GM21526 (cell line): Measurements from ENCODE around the gene EMC9.

Source experiments
- ATAC-seq: cut with Tn5 transposase; IDR thresholded peaks from one replicate; pipeline ENCODE4 v1.9.1; 2021; ENCODE audit warnings: moderate library complexity; ENCODE audit not compliant: unreplicated experiment, low FRiP score

The EMC9 gene, protein sequence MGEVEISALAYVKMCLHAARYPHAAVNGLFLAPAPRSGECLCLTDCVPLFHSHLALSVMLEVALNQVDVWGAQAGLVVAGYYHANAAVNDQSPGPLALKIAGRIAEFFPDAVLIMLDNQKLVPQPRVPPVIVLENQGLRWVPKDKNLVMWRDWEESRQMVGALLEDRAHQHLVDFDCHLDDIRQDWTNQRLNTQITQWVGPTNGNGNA

DNA sequence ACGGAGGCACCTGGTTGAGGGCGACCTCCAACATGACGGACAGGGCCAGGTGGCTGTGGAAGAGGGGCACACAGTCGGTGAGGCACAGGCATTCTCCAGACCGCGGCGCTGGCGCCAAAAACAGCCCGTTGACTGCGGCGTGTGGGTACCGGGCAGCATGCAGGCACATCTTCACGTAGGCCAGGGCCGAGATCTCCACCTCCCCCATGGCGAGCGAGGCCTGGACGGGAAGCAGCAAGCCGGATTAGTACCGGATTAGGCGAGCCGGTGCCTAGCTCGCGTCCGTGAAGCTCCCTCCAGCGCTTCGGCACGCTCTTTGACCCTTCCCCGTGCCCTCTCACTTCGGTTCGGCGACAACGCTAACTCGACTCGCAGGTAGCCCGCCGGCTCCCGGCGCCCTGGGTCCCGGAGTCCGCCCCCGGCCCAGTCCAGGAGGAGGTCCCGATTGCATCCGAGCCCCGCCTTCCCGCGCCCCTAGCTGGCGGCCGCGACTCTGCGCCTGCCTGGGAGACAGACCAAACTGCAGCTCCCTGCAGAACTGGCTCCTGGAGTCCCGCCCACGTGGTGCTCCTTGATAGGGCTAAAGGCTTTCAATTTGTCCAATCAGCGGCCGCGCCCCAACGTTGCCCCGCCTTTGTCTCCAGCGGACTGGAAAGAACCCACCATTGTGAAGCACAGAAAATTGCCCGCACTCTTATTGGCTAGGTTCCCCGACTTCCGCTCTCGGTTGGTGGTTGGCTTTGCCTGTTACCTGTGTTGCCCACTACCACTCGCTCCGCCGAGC is at the start of gene EMC9:
Gene EMC9 (minus strand): TSS at position 495 of the 784 bp plus-strand sequence. CDS start 287 bp downstream, at position 208.
- ATAC-seq = peak; percentile 68

DNA sequence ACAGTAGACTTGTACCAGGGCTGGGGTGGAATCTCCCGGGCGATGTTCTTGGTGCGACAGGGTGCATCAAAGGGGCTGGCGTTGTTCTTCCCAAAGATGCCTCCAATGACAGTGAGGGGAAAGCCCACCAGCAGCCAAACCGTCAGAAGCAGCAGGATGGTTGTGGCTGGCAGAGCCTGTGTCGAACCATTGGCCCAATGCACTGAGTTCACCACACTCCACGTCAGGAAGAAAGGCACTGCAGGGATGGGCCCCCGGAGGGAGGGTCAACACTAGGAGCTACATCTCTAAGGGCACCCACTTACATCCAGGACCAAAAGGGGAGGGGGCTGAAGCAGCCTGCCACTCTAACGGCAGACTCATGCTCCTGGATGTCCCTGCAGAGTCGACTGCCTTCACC is 49.0 kb upstream of the EMC9 start:
- ATAC-seq = no peak

DNA sequence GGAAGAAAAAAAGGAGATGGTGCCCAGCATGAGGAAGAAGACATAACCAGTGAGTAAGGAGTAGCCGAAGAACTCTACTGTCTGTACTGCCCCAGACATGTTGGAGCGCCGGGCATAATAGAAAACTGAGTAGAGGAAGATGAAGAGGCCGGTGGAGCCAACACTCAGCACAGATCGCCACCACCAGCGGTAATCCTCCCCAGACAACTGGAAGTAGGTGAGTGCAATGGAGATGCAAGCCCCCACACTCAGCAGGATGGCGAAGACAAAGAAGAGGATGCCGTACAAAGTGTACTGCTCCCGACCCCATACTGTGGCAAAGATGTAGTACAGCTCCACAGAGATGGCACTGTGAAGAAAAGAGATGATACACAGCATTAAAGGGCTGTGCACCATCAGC is 48.1 kb upstream of the EMC9 start:
- no peak for ATAC-seq

DNA sequence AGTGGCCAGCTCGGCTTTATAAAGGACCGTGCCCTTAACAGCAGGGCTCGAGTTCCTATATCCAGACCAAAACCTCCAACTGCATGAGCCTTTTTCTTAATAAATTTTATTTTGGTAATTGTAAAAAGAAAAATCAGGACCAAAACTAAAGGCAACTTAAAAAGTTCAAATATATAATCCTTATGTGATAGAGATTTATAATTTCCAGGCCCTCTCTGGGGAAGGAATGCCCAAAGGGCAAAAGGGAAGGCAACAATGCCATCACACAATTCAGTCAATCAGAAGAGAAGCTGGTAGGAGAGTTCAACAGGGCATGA is 47.6 kb upstream of the EMC9 start:
- no peak for ATAC-seq

DNA sequence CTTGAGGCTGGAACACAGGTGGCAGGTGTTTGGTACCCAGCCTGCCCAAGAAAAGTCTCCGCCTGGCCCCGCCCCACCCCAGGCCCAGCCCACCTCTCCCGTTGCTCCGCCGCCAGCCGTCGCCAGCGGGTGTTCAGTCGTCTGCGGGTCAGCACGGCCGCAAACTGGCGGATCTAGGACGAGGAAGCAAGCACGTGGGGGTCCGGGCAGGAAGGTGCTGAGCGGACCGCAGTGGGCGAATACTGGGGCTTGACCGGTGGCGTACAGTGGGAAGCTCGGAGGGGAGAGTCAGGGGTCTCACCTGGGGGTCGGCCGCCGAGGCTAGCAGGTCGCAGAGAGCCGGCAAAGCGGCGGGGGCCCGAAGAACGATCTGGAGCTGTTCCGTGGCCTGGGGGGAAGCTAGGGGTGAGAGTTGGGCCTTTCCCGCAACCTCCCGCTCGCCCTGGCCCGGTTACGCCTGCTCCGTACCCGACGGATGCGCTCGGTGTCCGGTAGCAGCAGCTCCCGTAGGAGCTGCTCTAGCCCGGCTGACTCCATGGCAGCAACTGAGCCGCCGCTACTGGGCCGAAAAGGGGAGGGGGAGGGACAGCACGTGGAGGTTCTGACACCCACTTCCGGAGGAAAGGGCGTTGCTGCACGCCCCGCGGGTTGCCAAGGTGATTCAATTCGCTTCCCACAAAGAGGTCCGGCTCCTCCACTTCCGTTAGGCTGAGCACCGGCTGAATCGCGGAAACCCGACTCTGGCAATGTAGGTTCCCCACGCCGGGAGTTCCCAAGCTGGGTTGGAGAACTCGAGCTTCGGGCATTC is 47.1 kb upstream of the EMC9 start, which contains the start of gene IPO4:
Gene IPO4 (minus strand): TSS at position 566 of the 808 bp plus-strand sequence. CDS start 29 bp downstream, at position 537.
- peak; percentile 67 for ATAC-seq

DNA sequence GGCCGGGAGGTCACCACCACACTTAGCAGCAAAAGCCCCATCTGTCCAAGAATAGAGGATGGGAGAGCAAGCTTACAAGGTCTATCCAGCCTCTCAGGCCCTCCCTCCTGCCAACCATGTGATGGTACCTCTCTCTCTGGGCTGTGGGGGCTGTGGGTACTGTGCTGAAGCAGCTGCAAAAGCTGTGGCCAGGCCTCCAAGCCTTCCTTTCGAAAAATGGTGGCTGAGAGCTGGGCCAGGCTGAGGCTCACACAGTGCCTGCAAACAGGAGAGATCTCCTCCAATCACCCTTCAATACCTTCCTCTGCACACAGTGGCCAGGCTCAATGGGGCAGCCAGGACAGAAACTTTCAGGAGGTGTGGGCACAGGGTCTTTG is 46.1 kb upstream of the EMC9 start:
- no peak for ATAC-seq

DNA sequence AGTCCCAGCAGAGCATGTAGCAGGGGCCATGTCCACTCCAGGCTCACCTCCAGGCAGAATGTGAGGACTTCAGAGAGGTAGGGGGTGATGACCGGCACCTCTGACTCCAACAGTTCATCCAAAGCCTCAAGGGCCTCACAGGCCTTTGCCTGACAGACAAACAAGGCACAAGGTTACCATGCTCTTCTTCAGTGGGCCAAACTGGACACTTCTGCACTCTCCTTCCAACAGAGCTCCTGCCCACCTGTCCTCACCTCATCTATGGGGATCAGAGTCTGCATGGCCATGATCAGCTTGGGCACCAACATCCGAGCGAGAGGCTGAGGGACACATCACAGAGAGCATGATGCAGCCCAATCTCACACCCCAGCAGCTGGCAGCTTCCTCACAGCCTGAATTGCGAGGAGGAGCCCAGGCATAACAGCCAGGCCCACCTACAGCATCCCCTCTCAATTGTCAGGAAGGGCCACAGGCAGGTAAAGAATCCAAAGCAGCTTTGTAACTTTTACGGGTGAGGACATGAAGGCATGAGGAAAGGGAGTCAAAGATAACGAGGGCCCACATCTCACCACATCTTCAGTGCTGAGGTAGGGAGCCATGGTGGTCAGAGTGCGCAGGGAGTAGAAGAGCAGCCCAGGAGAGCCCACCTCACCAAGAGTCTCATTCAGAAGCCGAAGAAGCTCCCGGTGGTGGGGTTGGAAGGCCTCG is 45.6 kb upstream of the EMC9 start:
- no peak for ATAC-seq

DNA sequence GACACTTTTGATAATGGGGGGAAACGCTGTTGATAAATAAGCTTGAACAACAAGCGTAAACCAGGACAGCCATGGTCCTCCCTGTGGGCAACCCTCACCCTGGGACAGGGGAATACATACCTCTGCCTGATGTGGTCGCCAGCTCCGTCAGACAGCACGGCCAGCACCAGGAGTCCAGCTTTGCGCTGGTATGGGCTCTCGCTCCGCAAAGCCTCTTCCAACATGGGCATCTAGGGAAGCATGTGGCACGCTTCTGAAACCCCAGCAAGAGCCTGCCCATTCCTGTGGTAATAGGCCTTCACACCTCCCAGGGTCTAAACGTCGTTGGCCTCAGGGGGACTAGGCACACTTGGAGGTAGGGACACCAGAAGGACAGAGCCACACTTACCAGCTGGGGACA is 44.4 kb upstream of the EMC9 start:
- ATAC-seq = no peak

DNA sequence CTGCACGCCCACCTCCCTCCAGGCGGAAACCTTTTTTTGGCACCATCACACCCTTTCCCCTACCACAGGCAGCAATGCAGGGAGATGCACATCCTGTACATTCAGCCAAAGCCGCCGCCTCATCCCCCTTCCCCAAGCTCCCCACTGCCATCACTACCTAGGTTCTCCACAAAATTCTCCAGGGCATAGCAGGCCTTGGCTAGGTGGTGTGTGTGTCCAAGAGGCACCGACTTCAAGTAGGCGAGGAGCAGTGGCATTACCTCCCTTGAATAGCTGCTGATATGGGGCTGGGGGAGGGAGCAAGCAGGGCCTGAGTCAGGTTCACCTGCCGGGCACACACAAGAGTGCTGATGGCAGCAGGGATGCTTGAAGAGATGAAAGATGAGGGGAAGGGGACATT is 43.6 kb upstream of the EMC9 start:
- ATAC-seq = no peak

DNA sequence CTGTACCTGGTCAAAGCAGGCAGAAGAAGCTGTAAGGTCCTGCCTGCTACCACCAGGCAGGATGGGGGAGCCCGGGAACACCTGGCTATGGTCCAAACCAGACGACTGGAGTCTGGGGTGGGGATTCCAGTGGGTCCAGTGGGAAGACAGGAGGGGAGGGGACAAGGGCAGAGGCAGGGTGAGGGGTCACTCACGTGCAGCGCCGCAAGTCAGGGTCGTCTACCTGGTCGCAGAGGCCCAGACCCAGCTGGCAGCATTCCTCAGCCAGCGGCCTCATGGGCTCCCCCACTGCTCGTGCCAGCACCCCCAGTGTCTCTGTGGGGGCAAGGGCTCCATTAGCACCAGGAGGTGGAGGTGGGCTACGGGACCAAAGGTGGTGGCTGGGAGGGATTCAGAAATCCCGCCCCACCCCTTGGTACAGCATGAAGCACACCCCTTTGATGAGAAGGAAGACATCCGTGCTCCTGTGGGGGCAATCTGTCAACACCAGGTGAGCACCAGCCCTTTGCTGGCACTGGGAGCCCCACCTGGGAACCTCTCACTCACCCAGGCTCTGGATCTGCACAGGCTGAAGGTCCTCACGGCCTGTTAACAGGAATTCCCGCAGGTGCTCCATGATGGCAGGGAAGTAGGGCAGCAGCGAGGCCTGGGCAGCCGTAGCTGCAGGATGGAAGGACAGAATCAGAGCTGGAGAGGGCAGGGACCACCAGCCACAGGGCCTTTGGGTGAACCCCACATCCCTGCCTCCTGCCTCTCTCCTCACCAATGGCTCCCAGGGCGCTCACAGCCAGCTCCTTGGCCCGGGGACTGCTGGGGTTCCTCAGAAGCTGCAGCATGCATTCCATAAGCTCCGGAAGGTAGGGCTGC is 42.9 kb upstream of the EMC9 start:
- no peak for ATAC-seq

DNA sequence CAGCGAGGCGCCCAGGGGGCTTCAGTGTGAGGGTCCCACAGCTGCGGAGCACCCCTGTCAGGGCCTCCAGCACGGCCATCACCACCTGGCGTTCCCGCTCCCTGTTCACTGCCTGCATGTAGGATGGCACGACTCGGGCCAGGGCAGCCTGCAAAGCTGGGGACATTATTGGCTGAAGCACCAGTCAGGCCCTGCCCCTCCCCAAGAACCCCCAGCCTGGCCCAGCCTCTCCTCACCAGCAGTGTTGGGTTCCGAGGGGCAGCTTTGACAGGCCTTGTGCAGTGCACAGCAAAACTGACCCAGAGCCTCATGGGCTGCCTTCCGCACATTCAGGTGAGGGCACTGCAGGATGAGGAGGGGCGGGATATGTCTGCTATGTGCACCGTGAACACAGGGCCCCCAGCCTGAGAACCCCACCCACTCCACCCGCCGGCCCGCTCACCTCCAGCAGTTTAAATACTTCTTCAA is 41.7 kb upstream of the EMC9 start:
- no peak for ATAC-seq

DNA sequence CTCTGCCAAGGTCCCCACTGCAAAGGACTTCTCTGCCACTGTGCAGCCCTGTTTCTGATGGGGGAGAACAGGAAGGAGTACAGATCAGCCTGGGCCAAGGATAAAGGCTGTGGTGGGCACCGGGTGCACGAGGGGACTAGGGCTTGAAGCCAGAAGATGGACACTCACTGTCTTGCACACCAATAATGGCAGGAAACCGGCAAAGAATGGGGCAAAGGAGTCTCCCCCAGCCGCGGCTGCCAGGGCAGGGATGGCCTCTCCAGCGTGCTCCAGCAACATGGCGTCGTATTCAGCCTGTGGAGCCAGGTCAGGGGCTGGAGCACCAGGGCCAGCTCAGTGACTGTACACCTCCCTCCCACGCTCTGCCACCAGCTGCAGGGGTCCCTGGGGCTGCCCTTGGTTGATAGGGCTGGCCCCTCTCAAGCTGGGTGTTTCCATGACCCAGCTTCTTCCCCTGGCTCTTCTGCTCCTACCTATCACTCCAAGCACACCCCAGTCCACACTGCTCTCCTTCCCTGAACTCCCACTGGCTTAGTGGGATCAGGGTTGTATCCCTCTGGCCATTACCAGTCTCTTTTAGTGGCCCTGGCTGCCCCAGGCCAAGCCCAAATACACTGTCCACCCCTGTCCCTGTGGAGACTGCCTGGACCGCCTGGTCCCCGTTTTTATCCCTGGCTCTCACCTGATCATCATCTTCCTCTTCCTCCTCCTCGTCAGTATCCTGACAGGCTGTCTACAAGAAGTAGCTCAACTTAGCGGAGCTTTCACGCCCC is 40.9 kb upstream of the EMC9 start:
- no peak for ATAC-seq

DNA sequence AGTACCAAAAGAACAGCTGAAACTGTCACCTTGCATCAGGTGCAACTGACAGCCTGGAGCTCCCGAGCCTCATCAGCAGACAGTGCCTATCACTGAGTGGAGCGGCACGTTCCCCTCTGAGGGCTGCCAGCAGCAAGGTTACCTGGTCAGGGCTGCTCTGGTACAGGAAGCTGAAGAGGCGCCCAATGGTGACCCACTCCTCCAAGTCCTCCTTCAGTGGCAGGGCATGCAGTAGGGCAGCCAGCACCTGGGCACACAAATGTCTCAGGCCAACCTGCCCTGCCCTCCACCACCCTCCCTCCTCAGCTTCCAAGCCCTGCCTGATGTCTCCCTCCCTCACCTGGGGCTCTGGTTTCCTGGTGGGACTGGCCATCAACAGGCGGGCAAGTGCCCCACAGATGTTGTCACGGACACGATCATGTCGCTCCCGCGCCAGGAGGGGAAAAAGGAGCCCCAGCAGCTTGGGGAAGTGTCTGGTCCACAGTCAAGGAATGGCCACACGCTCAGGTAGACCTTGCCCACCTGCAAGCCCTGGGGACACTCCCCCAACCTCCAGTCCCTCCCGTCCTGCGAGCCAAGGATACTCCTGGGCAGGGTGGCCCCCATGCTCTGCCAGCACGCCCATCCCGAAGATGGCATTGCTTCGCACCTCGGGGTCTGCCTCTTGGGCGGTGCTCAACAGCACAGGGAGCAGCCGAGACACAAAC is 40.1 kb upstream of the EMC9 start:
- ATAC-seq = no peak

DNA sequence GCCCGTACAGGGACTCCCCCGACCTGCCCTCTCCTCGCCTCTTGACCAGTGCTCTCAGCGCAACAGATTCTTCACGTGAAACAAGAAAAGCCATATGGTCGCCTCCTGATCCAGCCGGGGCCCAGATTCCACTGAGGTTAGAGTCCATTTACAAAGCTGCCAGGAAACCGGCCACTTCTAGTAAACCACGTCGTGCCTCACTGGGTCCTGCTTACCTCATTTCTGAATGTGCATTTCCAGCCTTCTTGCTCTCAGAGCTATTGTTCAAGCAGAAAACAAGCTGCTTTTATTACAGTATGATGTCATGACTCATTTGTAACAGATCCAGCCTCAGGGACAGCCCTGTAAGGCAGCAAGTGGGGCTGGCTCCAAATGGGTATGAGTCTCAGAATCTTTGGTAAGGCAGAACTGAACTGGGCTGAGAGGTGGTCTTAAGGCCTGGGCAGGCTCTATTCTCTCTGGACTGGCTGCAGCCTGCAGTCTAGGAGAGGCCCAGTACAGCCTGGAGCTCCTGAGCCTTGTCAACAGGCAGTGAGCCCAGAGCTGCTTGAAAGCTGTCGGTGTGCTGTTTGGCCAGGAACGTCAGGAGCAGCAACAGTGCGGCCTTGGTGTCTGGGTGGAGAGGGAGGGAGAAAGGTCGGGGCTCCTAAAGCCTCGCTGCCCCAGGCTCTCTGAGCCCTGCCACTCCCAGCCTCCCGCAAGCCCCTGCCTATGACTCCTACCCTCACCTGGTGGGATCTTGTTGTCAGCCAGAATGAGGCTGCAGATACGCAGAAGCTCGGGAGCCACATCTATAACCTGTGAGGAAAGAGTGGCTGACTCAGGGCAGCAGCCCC is 38.8 kb upstream of the EMC9 start:
- ATAC-seq = no peak

DNA sequence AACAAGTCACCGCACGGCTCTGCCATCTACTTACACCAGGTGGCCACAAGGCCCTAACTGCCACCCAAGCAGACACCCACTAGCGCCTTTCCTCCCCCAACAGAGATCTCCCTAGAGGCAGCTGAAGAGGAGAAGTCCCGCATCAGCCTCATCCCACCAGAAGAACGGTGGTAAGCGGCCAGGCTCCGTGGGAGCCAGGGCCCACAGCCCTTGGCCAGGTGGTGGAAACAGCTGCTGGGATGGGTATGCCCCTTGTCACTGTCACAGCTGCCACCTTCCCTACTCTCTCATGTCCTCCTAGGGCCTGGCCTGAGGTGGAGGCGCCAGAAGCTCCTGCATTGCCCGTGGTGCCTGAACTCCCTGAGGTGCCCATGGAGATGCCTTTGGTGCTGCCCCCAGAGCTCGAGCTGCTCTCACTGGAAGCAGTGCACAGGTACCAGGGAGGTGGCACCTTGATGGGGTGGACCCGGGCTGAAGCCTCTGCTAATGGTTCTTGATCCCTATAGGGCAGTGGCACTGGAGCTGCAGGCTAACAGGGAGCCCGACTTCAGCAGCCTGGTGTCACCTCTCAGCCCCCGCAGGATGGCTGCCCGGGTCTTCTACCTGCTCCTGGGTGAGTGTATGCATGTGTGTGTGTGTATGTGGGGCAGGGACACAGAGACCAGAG is 38.0 kb upstream of the EMC9 start:
- no peak for ATAC-seq

DNA sequence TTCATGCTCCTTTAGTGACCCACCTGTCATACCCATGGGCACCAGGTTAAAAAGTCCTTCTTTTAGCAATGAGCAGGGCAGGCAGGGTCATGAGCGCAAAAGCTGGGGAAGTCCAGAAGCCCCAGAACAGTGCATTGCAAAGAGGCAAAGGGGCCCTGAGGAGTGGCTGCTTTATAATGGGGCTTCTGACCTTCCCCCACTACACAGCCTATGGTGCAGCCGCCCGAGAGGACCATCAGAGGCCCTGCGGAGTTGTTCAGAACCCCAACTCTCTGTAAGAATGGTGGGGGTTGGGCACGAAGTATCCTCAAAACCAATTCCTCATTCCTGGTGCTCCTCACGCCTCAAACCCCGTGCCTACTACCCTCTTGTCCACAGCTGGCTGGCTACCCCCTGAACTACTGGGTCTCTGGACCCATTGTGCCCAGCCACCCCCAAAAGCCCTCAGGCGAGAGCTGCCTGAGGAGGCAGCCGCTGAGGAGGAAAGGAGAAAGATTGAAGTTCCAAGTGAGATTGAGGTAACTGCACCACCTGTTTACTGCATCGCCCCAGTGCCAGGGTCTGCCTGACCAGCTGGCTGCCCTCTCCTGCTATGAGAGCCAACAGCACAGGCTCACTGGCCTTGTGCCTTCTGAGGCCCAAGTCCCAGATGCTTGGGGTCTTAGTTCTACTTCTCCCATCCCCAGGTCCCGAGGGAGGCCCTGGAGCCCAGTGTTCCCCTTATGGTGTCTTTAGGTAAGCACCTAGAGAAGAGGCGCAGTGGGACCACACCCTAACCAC is 37.2 kb upstream of the EMC9 start:
- ATAC-seq = no peak
